Measurements from ENCODE around the gene LTK.

- TF ChIP-seq CTCF (IDR thresholded peaks at IDR 0.05), result peak; percentile 31
- peak; percentile 91 for TF ChIP-seq EZH2 (IDR thresholded peaks at IDR 0.05)
- peak; percentile 96 for TF ChIP-seq EZH2phosphoT487 (IDR thresholded peaks at IDR 0.05)
These were observed 19.3 kb downstream of the LTK start for GRCh38 chr15:41494190-41494921.
